H1 (cell line): Measurements from ENCODE around the gene ZBTB24. TPM values are rescaled to one million over a fixed set of nuclear protein-coding genes. Genes with fewer than 3 reads are reported as not detected.

Experiments used
- ATF2 ChIP-seq: IDR thresholded peaks from 2 replicates; pipeline ENCODE4 v1.6.1; 2012; ENCODE audit warnings: low read length, inconsistent platforms
- GTF2F1 ChIP-seq: IDR thresholded peaks from 2 replicates; pipeline ENCODE4 v1.6.1; 2012; ENCODE audit warnings: low read depth, low read length, improper control_type of control experiment, borderline replicate concordance
- NANOG ChIP-seq: IDR thresholded peaks from 2 replicates; pipeline ENCODE4 v1.6.1; 2011; ENCODE audit warnings: low read length, low read depth, mild to moderate bottlenecking, inconsistent platforms; ENCODE audit not compliant: insufficient read depth, poor library complexity, severe bottlenecking
- SIN3A ChIP-seq, 2 experiments: IDR thresholded peaks in 1 of 2; conservative IDR thresholded peaks in 1 of 2; 2 replicates each; pipeline ENCODE4 v1.6.1; 2011 to 2012; ENCODE audit warnings: low read length in 2 of 2, improper control_type of control experiment in 1 of 2, low read depth in 1 of 2, mild to moderate bottlenecking in 1 of 2
- polyA plus RNA-seq, 7 experiments: library from polyadenylated mRNA; depleted of rRNA in 3 of 7; stranded (reverse) in 5 of 7; unstranded in 2 of 7; fragments of >200 nt in 5 of 7; fragments of 200-250 nt in 2 of 7; gene quantifications; 1 replicate in 5 of 7; 2 replicates in 1 of 7; 4 replicates in 1 of 7; pipeline versions ENCODE4 v1.2.1 to v1.2.3, GENCODE V29; 2011 to 2013; ENCODE audit warnings: missing spikeins in 2 of 7, mixed read lengths in 2 of 7
- total RNA-seq: library from RNA; stranded (reverse); fragmentation: NEBNext Ultra II Directional; extraction: Animal tissue kit (Norgen Biotek cat#: 25700); gene quantifications from 2 replicates; pipeline ENCODE4 v1.2.1, GENCODE V29; 2021

The ZBTB24 gene
- total and polyA plus RNA-seq, 2 of the 8 experiments (the other 6 are each of a cell fraction or from before 2014, with no cell fraction given) = 7.5 to 21.0 TPM

GRCh38 chr6:109490713-109491112, 7.7 kb upstream of the ZBTB24 start (continued):
- TF ChIP-seq ATF2 = no peak
- no peak for TF ChIP-seq GTF2F1
- no peak for TF ChIP-seq SIN3A (conservative IDR thresholded peaks at IDR 0.05 in 1 of 2, IDR thresholded peaks at IDR 0.05 in 1 of 2; ENCODE audit: low read depth in 1 of 2, low read length in 2 of 2)
- no peak for TF ChIP-seq NANOG
